ENCODE data around the gene VSIG10L2. TPM values are rescaled to one million over a fixed set of nuclear protein-coding genes. Genes with fewer than 3 reads are reported as not detected.

The VSIG10L2 gene
- total RNA-seq, 4 donors from 2014 or later, result not detected

DNA sequence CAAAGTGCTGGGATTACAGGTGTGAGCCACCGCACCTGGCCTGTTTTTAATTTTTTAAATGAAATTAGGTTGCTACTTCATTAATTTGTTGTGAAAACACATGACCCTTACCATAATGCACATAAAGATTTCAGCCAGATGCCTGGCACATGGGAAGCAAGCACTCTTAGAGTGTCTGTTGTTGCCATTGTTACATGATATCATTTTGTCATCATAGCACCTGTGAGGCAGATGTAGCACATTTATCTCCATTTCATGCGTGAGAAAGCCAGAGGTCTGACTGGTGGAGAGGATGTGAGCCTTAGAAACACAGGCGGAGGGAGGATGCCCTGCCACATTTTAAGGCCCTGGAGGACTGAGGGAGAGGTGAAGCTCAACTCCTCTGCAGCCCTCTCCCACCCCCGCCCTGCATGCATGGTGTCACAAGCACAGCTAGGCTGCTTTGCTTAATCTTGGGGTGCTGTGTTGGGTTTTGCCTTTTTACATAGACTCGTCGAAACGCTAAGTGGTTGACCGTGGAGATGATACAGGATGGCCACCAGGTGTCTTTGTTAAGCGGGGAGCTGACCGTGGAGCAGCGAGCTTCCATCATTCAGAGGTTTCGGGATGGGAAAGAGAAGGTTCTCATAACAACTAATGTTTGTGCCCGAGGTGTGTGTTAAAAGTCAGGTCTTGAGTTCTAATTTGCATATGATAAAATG, 27.6 kb upstream of the VSIG10L2 start:
- Histone ChIP-seq H3K4me1 (no peaks in the 10 kb centered on the region), H3K9me3 (no peaks in the 10 kb centered on the region), H3K27me3 (no peaks in the 10 kb centered on the region), H3K4me3 (replicated peaks in 1 of 3) (no peak overlapping the region), H3K36me3 (no peaks in the 10 kb centered on the region), H3K27ac (no peak overlapping the region)
- TF ChIP-seq POLR2A (IDR thresholded peaks at IDR 0.05), result no peak
- TF ChIP-seq, protein P1, sequence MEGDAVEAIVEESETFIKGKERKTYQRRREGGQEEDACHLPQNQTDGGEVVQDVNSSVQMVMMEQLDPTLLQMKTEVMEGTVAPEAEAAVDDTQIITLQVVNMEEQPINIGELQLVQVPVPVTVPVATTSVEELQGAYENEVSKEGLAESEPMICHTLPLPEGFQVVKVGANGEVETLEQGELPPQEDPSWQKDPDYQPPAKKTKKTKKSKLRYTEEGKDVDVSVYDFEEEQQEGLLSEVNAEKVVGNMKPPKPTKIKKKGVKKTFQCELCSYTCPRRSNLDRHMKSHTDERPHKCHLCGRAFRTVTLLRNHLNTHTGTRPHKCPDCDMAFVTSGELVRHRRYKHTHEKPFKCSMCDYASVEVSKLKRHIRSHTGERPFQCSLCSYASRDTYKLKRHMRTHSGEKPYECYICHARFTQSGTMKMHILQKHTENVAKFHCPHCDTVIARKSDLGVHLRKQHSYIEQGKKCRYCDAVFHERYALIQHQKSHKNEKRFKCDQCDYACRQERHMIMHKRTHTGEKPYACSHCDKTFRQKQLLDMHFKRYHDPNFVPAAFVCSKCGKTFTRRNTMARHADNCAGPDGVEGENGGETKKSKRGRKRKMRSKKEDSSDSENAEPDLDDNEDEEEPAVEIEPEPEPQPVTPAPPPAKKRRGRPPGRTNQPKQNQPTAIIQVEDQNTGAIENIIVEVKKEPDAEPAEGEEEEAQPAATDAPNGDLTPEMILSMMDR (IDR thresholded peaks at IDR 0.05), result no peak
- intact Hi-C loops (cut with DNase I), result no loop called here
- DNase-seq, result no peak
- WGBS, 2 donors, result 88 to 90% methylated on average over 12 to 13 of the region's 13 CpGs

DNA sequence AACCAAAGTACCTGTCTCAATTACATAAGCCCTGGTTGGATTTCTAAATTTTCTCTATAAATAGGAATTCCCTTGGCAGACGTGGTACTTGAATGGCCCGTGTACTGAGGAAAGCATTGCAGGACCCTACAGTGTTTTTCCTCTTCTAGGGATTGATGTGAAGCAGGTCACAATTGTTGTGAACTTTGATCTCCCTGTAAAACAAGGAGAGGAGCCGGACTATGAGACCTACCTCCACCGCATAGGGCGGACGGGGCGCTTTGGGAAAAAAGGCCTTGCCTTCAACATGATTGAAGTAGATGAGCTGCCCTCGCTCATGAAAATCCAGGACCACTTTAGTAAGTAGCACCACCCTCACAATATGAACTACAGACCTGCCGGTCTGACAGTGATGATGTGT, 24.8 kb upstream of the VSIG10L2 start:
- H3K4me3 ChIP-seq (replicated peaks in 1 of 3), result no peak overlapping the region
- H3K9me3 ChIP-seq, result no peaks in the 10 kb centered on the region
- no peaks in the 10 kb centered on the region for H3K4me1 ChIP-seq
- H3K27ac ChIP-seq, result no peak overlapping the region
- intact Hi-C loops (cut with DNase I), result loop anchor here (5.0 kb wide), 1 partner anchor 141 kb away; the partner anchor contains the start of gene CDON
- no peaks in the 10 kb centered on the region for H3K36me3 ChIP-seq
- no peak for TF ChIP-seq POLR2A (IDR thresholded peaks at IDR 0.05)
- DNase-seq, result no peak
- no peaks in the 10 kb centered on the region for H3K27me3 ChIP-seq
- WGBS, 2 donors, result 83 to 87% methylated on average over 9 of the region's 9 CpGs

DNA sequence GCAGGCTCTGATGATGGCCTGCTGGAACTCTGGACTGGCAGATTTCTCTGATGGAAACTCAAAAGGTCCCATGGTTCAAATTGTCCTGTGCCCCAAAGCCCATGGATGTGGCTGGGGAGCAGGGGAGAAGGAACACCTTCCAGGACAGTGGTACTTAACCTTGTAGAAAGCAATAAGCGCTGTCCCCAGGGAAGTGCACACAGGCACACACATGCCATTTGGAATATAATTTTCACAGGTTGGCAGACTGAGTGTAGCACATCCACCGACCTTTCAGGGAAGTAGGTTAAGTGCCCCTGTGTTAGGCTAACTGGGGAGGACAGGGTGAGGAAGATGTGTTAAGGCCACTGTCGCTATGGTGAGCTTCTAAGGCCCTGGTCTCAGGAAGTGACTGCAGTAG, 23.7 kb upstream of the VSIG10L2 start:
- TF ChIP-seq POLR2A (IDR thresholded peaks at IDR 0.05), result no peak
- TF ChIP-seq, protein P1 (IDR thresholded peaks at IDR 0.05), result no peak
- Histone ChIP-seq H3K9me3 (no peaks in the 10 kb centered on the region), H3K27ac (no peak overlapping the region), H3K4me3 (replicated peaks in 1 of 3) (no peak overlapping the region), H3K4me1 (no peaks in the 10 kb centered on the region), H3K36me3 (no peaks in the 10 kb centered on the region), H3K27me3 (no peaks in the 10 kb centered on the region)
- 80 to 82% methylated on average over 3 of the region's 3 CpGs for WGBS, 2 donors
- no peak for DNase-seq
- intact Hi-C loops (cut with DNase I), result loop anchor here (2.0 to 5.0 kb wide), 2 partner anchors 140 to 275 kb away; partner anchors contain the start of gene CDON

DNA sequence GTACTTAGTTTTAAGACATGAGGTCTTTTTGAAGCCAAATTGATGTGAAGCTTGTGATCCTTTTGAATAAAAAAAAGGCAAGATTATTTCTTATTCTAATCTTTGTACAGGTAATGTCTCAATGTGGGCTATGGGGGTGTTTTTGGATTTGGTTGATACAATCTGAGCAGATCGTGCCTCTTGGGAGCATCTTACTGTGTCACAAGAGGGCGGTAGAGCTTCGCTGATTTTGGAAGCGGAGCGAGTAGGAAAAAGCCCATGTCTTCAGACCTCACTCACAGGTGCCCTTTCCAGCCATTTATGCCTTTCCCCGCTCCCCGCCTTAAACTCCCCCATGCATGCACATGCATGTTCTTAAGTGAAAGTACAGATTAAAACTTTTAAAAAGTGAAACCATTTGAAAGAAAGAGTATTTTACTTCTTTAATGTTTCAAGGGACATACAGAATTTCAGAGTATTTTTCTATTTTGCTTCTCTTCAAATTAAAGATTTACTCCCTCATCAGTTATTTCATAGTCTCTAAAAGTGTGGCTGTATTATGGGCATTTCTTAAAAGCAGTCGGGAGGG, 22.7 kb upstream of the VSIG10L2 start:
- WGBS, 2 donors, result 9 to 10% methylated on average over 8 of the region's 8 CpGs
- intact Hi-C loops (cut with DNase I), result loop anchor here (2.0 to 5.0 kb wide), 2 partner anchors 139 to 274 kb away; partner anchors contain the start of gene CDON
- TF ChIP-seq, protein P1 (IDR thresholded peaks at IDR 0.05), result peak; percentile 51 to 86 (median 79)
- TF ChIP-seq POLR2A (IDR thresholded peaks at IDR 0.05), result no peak
- no peaks in the 10 kb centered on the region for H3K4me1 ChIP-seq
- no peak overlapping the region for H3K4me3 ChIP-seq (replicated peaks in 1 of 3)
- H3K9me3 ChIP-seq, result no peaks in the 10 kb centered on the region
- H3K27ac ChIP-seq, result no peak overlapping the region
- no peaks in the 10 kb centered on the region for H3K36me3 ChIP-seq
- H3K27me3 ChIP-seq, result no peaks in the 10 kb centered on the region
- peak; percentile 71 to 75 for DNase-seq

DNA sequence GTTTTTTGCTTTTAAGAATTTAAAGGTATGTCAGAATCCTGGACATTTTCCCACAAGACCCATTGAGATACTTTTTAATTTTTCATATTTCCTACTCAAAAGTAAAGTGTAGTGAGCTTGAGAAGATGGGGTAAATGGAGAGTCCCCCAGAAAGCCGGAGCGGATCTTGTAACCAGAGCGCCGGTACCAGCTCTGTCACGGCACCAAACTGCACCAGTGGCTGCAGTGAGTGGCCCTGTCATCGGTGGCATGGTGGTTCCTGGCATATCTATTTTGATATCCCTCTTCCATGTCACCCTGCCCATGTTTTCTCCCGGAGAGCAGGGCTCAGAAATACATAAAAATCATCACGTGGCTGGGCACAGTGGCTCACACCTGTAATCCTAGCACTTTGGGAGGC, 22.2 kb upstream of the VSIG10L2 start:
- WGBS, 2 donors, result 89 to 93% methylated on average over 8 of the region's 8 CpGs
- Histone ChIP-seq H3K36me3 (no peaks in the 10 kb centered on the region), H3K4me3 (replicated peaks in 1 of 3) (no peak overlapping the region), H3K27ac (no peak overlapping the region), H3K27me3 (no peaks in the 10 kb centered on the region), H3K9me3 (no peaks in the 10 kb centered on the region), H3K4me1 (no peaks in the 10 kb centered on the region)
- intact Hi-C loops (cut with DNase I), result loop anchor here (2.0 to 5.0 kb wide), 2 partner anchors 139 to 273 kb away; partner anchors contain the start of gene CDON
- no peak for TF ChIP-seq POLR2A (IDR thresholded peaks at IDR 0.05)
- TF ChIP-seq, protein P1 (IDR thresholded peaks at IDR 0.05), result no peak
- no peak for DNase-seq
